ENCODE data around the gene BNC1.

DNA sequence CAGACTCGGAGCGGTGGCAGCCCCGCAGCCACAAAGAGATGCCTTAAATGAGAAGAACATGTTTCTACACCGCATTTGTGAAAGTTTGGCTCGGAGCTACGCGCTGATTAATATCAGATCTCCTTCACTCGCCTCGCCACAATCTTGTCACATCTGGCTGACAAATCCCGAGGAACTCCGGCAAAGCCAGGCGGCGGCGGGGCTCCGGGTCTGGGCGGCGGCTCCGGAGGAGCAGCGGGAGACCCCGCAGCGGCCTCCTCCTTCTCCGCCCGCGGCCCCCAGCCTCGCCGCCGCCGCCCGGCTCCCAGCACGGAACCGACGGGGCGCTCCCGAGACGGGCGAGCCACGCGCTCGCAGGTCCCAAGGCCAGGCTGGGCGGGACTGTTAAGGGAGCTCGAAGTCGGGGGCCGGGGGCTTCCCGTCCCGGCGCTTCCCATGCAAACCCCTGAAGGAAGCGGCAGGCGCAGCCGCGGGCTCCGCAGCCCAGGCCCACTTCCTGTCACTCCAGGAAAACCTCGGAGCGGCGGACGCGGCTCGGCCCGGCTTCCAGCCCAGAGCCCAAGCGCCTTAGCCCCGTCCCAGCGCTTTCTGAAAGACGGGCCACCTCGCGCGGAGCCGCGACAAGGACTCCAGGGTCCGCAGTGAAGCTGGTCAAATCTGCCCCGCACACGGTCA, 1.2 kb downstream of the BNC1 start:
- TF ChIP-seq, protein P1, sequence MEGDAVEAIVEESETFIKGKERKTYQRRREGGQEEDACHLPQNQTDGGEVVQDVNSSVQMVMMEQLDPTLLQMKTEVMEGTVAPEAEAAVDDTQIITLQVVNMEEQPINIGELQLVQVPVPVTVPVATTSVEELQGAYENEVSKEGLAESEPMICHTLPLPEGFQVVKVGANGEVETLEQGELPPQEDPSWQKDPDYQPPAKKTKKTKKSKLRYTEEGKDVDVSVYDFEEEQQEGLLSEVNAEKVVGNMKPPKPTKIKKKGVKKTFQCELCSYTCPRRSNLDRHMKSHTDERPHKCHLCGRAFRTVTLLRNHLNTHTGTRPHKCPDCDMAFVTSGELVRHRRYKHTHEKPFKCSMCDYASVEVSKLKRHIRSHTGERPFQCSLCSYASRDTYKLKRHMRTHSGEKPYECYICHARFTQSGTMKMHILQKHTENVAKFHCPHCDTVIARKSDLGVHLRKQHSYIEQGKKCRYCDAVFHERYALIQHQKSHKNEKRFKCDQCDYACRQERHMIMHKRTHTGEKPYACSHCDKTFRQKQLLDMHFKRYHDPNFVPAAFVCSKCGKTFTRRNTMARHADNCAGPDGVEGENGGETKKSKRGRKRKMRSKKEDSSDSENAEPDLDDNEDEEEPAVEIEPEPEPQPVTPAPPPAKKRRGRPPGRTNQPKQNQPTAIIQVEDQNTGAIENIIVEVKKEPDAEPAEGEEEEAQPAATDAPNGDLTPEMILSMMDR (IDR thresholded peaks at IDR 0.05), result no peak
- TF ChIP-seq EZH2 (IDR thresholded peaks at IDR 0.05; ENCODE audit: borderline replicate concordance, insufficient read depth, low read depth, low read length, poor library complexity, severe bottlenecking), result no peak
